Subcutaneous abdominal adipose tissue (tissue), 5 donors: ENCODE results near the gene RAB3B.

ENCODE experiments used
- H3K27ac ChIP-seq: one replicate; pipeline ENCODE4 v1.7.0; 2013; ENCODE audit warnings: low read depth, mild to moderate bottlenecking, inconsistent platforms, low read length, moderate library complexity
- H3K27me3 ChIP-seq, 5 donors: one replicate each; pipeline ENCODE4 v1.7.0; 2013; ENCODE audit warnings: low read length in 5 of 5, inconsistent platforms in 1 of 5; ENCODE audit not compliant: control insufficient read depth in 5 of 5, insufficient read depth in 4 of 5
- H3K36me3 ChIP-seq, 5 donors: one replicate each; pipeline ENCODE4 v1.7.0; 2013; ENCODE audit warnings: low read length in 5 of 5; ENCODE audit not compliant: control insufficient read depth in 5 of 5, insufficient read depth in 5 of 5
- H3K4me1 ChIP-seq, 5 donors: one replicate each; pipeline ENCODE4 v1.7.0; 2013; ENCODE audit warnings: low read length in 5 of 5, mild to moderate bottlenecking in 3 of 5, moderate library complexity in 1 of 5; ENCODE audit not compliant: control insufficient read depth in 5 of 5, insufficient read depth in 5 of 5
- H3K4me3 ChIP-seq, 5 donors: one replicate each; pipeline ENCODE4 v1.7.0; 2013; ENCODE audit warnings: low read length in 5 of 5, low read depth in 1 of 5
- H3K9ac ChIP-seq, 5 donors: one replicate each; pipeline ENCODE4 v1.7.0; 2013; ENCODE audit warnings: low read length in 5 of 5, mild to moderate bottlenecking in 4 of 5, moderate library complexity in 3 of 5
- H3K9me3 ChIP-seq, 5 donors: one replicate each; pipeline ENCODE4 v1.7.0; 2013; ENCODE audit warnings: low read length in 5 of 5; ENCODE audit not compliant: control insufficient read depth in 5 of 5
- donor health status: healthy.
- donor health status: healthy.
- donor health status: healthy.
- donor health status: healthy.
- donor health status: healthy.

The RAB3B gene

DNA sequence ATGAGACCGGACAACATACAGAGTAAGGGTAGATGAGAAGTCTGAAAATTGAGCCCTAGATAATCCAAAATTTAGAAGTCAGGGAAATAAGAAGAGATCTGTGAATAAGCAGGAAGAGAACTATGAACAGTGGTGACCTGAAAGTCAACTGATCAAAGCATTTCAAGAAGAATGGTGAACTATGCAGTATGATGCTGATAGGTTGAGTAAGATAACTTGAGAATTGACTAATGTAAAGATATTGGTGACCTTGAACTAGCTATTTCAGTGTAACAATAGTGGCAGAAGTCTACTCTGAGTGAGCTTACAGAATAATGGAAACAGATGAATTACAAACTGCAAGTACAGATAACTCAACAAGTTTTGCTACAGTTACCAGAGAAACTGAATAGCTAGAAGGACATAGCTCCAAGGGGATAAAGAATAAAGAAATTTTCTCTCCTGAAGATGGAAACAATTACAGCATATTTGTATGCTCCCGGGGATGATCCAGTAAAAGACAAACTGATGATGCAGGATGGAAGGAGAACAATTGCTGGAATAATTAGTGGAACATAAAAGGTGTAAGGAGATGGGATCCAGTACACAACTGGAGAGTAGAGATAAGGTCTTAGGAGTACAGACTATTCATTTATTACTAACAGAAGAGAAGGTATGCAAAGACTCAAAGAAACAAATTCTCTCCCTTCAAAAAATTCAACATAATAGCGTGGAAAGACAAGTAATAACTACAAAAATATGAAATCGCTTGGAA is 122.8 kb downstream of the RAB3B start:
- Histone ChIP-seq H3K27ac (no peak overlapping the region), H3K36me3 (peaks cover 0 to 3% (median 0%) of the 10 kb centered on the region in 5 donors), H3K4me1 (peaks cover 0 to 12% (median 0%) of the 10 kb centered on the region in 5 donors), H3K27me3 (no peaks in the 10 kb centered on the region), H3K4me3 (no peak overlapping the region), H3K9me3 (no peaks in the 10 kb centered on the region), H3K9ac (no peak overlapping the region)

DNA sequence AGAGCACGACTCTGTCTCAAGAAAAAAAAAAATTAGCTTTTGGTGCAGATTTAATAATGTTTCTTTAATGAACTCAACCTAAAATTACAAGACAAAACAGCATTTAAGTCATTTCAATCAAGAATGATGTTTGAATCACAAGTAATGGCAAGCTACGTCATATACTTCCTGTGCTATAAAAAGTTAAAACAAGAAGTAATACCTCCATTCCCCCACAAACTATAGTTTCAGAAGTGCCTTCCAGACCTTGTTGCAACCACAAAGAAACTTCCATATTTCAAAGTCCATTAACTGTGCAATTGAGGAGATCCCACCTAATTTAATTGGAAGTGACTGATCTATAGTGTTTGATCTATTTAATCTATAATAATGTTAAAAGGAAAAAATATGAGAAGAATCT is 127.1 kb downstream of the RAB3B start:
- Histone ChIP-seq H3K27me3 (no peaks in the 10 kb centered on the region), H3K9ac (no peak overlapping the region), H3K4me3 (no peak overlapping the region), H3K36me3 (peaks cover 0 to 3% (median 1%) of the 10 kb centered on the region in 5 donors), H3K27ac (no peak overlapping the region), H3K4me1 (peaks cover 0 to 11% (median 0%) of the 10 kb centered on the region in 5 donors), H3K9me3 (no peaks in the 10 kb centered on the region)

DNA sequence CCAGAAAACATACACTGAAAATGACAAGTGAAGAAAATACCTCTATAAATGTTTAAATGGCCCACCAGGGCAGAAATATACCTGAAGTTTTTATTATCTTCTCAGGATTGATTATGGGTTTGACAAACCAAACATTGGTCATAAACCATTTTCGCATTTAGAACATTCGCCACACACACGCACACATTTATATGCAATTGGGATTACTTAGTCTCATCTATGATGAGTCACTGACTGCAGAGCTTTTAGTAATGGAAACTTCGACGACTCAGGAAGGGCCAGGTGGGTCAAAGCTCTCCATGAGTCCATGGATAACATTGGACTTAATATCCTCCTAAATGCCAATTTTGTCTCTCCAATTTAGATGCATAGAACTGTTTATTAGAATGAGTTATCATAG is 128.8 kb downstream of the RAB3B start:
- Histone ChIP-seq H3K9me3 (no peaks in the 10 kb centered on the region), H3K4me1 (peaks cover 0 to 11% (median 0%) of the 10 kb centered on the region in 5 donors), H3K4me3 (no peak overlapping the region)

GRCh38 chr1:51859735-51860134 is 130.8 kb downstream of the RAB3B start:
- Histone ChIP-seq H3K9me3 (no peaks in the 10 kb centered on the region), H3K27ac (no peak overlapping the region), H3K36me3 (peaks cover 0 to 5% (median 0%) of the 10 kb centered on the region in 5 donors), H3K4me1 (peaks cover 0 to 6% (median 0%) of the 10 kb centered on the region in 5 donors), H3K4me3 (no peak overlapping the region), H3K9ac (no peak overlapping the region), H3K27me3 (no peaks in the 10 kb centered on the region)

More for the DNA sequence above, 128.8 kb downstream of the RAB3B start:
- H3K9ac ChIP-seq = no peak overlapping the region
- no peaks in the 10 kb centered on the region for H3K27me3 ChIP-seq
- no peak overlapping the region for H3K27ac ChIP-seq
- H3K36me3 ChIP-seq = peaks cover 0 to 3% (median 0%) of the 10 kb centered on the region in 5 donors

DNA sequence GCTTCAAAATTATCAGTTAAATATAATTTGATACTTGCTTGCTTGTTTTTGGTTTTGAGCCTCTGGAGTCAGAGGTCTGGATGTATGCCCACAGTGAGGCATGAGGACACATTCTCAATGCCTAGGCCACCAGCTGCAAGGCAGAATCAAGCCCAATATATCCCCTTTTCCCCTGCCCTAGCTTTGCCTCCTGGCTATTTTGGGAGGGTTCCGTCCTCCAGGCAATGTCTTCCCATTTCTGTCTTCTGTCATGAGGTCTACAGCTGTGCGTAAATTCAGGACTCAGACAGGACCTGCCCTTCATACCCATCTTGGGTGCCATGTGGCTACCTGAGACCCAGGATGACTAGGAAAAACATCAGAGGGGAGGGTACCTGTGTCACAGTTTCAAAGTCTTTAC is 131.2 kb downstream of the RAB3B start:
- H3K27ac ChIP-seq = no peak overlapping the region
- peaks cover 0 to 6% (median 0%) of the 10 kb centered on the region in 5 donors for H3K4me1 ChIP-seq
- H3K36me3 ChIP-seq = peaks cover 0 to 7% (median 0%) of the 10 kb centered on the region in 5 donors
- H3K9ac ChIP-seq = no peak overlapping the region
- H3K9me3 ChIP-seq = no peaks in the 10 kb centered on the region
- no peaks in the 10 kb centered on the region for H3K27me3 ChIP-seq
- H3K4me3 ChIP-seq = no peak overlapping the region

DNA sequence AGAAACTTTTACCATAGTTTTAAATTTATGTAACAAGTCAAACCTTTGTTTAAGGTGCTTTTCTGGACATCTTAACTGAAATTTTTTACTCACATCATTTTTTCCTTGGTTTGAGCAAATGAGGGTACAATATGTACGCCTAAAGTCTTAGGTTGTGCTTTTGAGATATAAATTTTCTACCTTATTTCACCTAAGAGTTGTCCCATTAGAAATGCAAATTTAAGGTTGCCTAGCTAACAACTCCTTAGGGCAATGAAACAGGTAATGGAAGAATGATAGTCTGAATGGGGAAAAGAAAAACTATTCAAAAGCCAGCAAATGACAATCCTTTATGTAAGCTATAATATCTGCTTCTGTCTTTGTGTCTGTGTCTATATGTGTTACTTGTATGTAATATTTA is 131.6 kb downstream of the RAB3B start:
- H3K4me3 ChIP-seq = no peak overlapping the region
- no peaks in the 10 kb centered on the region for H3K9me3 ChIP-seq
- H3K27me3 ChIP-seq = no peaks in the 10 kb centered on the region
- H3K36me3 ChIP-seq = peaks cover 0 to 7% (median 0%) of the 10 kb centered on the region in 5 donors
- no peak overlapping the region for H3K9ac ChIP-seq
- H3K27ac ChIP-seq = no peak overlapping the region
- H3K4me1 ChIP-seq = peaks cover 0 to 6% (median 0%) of the 10 kb centered on the region in 5 donors
